GM10248 (cell line): Measurements from ENCODE around the gene CLDN14.

ENCODE experiments used
- CTCF ChIA-PET: fragments of 300-600 bp; sonication (Branson Sonifier 250); formaldehyde crosslinking; extraction: SDS; loops from one replicate; lab custom pipeline; 2021; ENCODE audit warnings: antibody characterized with exemption; lab: Yijun Ruan, JAX
- POLR2A ChIA-PET: fragments of 350-650 bp; sonication (Branson Sonifier 250); formaldehyde crosslinking; extraction: SDS; loops from one replicate; lab custom pipeline; 2020; ENCODE audit warnings: antibody characterized with exemption; lab: Yijun Ruan, JAX
- DNase-seq: peaks from one replicate; pipeline ENCODE4 v3.0.0; 2012; ENCODE audit errors: extremely low spot score
- CTCF ChIP-seq: IDR thresholded peaks from 2 replicates; pipeline ENCODE4 v1.5.1; 2012; ENCODE audit warnings: mild to moderate bottlenecking, low read depth; ENCODE audit errors: extremely low read depth, missing control alignments, control extremely low read depth

CLDN14 gene

GRCh38 chr21:36504067-36505058 lies 24.4 kb upstream of the CLDN14 start:
- ChIA-PET POLR2A (no interaction called here), CTCF (interaction anchor here (0.7 to 6.7 kb wide), 40 partner anchors 10 to 506 kb away, joined by 3 to 62 read pairs (median 4); no protein-coding TSS in a partner anchor)
- DNase-seq: no peak
- TF ChIP-seq CTCF: peak; percentile 83

DNA sequence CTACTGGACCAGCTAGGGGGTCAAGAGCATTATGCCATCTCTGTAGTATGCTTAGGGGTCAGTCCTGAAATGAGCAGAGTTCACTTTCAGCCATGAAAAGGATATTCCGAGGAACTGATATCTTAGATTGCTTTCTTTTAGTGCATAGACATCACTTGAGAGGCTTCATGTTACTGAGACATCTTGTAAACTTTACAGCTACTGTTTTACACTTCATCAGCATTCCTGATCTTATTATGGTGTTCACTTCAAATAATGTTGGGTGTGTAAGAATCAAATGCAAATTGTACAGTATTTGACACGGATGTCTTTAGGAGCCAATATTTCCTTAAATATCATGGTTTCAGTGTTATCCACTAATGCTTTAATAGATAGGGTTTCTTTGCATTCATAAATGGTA lies 22.4 kb upstream of the CLDN14 start:
- DNase-seq: no peak
- ChIA-PET POLR2A (no interaction called here), CTCF (interaction anchor here (0.7 to 6.7 kb wide), 13 partner anchors 8 to 488 kb away, joined by 3 to 62 read pairs (median 5); no protein-coding TSS in a partner anchor)
- TF ChIP-seq CTCF: no peak

GRCh38 chr21:36501589-36501892 lies 21.6 kb upstream of the CLDN14 start:
- ChIA-PET CTCF (interaction anchor here (0.7 to 6.7 kb wide), 9 partner anchors 13 to 489 kb away, joined by 3 to 62 read pairs (median 5); no protein-coding TSS in a partner anchor), POLR2A (no interaction called here)
- no peak for TF ChIP-seq CTCF
- no peak for DNase-seq

DNA sequence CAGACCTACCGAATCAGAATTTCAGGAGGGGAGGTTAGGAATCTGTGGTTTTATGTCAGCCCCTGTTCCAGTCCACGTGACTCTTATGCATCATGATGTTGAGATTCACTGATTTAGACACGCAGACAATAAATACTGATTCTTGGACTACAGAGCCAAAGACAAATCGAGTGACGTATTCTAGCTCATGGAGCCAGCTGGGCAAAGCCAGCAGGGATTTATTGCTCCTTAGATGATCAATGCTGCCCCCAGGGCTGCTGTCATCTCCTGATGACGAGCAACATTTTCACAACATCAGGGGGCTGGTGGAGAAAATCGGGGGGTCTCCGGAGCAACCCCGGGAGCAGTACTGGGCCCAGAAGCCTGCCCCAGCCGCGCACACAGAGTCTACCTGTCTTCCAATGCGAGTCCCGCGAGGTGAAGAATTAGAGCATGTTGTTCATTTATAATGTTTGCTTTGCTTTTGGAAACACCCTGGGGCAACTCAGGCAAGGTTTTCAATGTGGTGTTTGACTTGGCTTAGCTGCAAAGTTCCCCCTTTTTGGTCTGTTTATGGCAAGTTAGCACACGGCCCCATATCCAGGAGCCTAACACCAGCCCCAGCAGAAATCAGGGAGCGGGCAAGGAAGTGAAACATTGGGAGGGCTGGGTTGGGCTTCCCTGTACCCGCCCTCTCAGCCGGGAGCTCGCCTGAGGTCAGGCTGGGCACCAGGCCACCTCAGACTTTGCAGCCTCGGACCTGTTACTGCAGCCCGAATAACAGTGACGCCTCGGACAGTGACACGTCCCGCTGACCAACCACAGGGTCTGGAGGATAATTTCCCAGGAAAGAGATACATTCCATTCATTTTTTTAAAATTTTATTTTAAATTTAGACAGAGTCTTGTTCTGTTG lies 19.9 kb upstream of the CLDN14 start:
- ChIA-PET POLR2A (no interaction called here), CTCF (interaction anchor here (0.8 to 6.7 kb wide), 3 partner anchors 15 to 90 kb away, joined by 3 to 62 read pairs (median 4); no protein-coding TSS in a partner anchor)
- no peak for DNase-seq
- no peak for TF ChIP-seq CTCF

DNA sequence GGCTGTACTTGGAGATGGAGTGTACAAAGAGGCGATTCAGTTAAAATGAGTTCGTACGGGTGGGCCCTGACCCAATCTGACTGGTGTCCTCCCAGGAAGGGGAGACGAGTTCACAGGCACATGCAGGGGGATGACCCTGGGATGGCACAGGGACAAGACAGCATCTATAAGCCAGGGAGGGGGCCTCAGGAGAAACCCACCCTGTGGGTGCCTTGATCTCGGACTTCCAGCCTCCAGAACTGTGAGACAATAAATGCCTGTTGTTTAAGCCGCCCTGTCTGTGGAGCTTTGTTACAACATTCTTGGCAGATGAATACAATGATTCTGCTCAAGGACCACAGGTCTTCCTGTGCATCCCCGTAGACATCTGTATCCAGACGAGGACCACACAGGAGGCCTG lies 14.6 kb upstream of the CLDN14 start:
- no peak for DNase-seq
- ChIA-PET POLR2A (no interaction called here), CTCF (interaction anchor here (4.8 kb wide), 1 partner anchor 10 kb away, joined by 29 read pairs; no protein-coding TSS in a partner anchor)
- TF ChIP-seq CTCF: no peak
